K562 (cell line): Measurements from ENCODE around the gene LEMD3. TPM values are rescaled to one million over a fixed set of nuclear protein-coding genes. Genes with fewer than 3 reads are reported as not detected.

ENCODE experiments used
- ATAC-seq: fragments of 200-7000 bp; cut with Tn5 transposase; 3 replicates; pipeline ENCODE4 v1.9.1; 2020; ENCODE audit warnings: moderate library complexity
- BruUV-seq: library from RNA; stranded (reverse); fragments of 400-500 nt; replicated peaks from 2 replicates; lab custom pipeline; 2021; lab: Mats Ljungman, UMichigan
- CTCF ChIA-PET: fragments of 300-600 bp; formaldehyde crosslinking; extraction: SDS; loops from one replicate; lab custom pipeline; 2021; ENCODE audit warnings: low intra/inter-chr PET ratio; lab: Yijun Ruan, JAX
- POLR2A ChIA-PET: fragments of 300-600, 350-650 bp; sonication (Branson Sonifier 250); formaldehyde crosslinking; extraction: SDS; loops from one replicate; lab custom pipeline; 2021; ENCODE audit warnings: antibody characterized with exemption, inconsistent platforms; lab: Yijun Ruan, JAX
- DNase-seq, 4 experiments: peaks; one replicate each; pipeline versions ENCODE4 v3.0.0 to v3.0.0-alpha.2; 2011 to 2018; ENCODE audit warnings: low spot score in 3 of 4, mixed read lengths in 3 of 4; ENCODE audit errors: extremely low read depth in 1 of 4
- FAIRE-seq: peaks from 2 replicates; lab custom pipeline; 2011; peaks lifted over from hg19 to GRCh38; lab: Jason Lieb, UNC
- H2AFZ ChIP-seq: 2 replicates; pipeline ENCODE4 v1.6.0; 2011; ENCODE audit warnings: low read depth, low read length, control low read depth, inconsistent platforms
- H3K27ac ChIP-seq: fragments of 200-600 bp; 3 replicates; pipeline ENCODE4 v1.8.0; 2011; ENCODE audit warnings: low read depth, mild to moderate bottlenecking, control low read depth, inconsistent platforms, low read length, moderate library complexity, mixed read lengths; ENCODE audit errors: extremely low read depth
- H3K27me3 ChIP-seq, 2 experiments: fragments of 300-600 bp in 1 of 2; 2 replicates in 1 of 2; 3 replicates in 1 of 2; pipeline versions ENCODE4 v1.6.0 to v1.8.0; 2011; ENCODE audit warnings: inconsistent platforms in 2 of 2, low read length in 2 of 2, mild to moderate bottlenecking in 1 of 2, mixed read lengths in 1 of 2, moderate library complexity in 1 of 2; ENCODE audit not compliant: control insufficient read depth in 2 of 2, insufficient read depth in 2 of 2
- H3K36me3 ChIP-seq: fragments of 300-600 bp; 3 replicates; pipeline ENCODE4 v1.8.0; 2011; ENCODE audit warnings: mild to moderate bottlenecking, low read length, inconsistent platforms; ENCODE audit not compliant: control insufficient read depth, insufficient read depth
- H3K4me1 ChIP-seq, 2 experiments: fragments of 200-600 bp in 1 of 2; replicated peaks in 1 of 2; 2 replicates in 1 of 2; 3 replicates in 1 of 2; pipeline versions ENCODE4 v1.5.1 to v1.8.0; 2011; ENCODE audit warnings: inconsistent platforms in 2 of 2, low read length in 2 of 2, mild to moderate bottlenecking in 1 of 2, mixed read lengths in 1 of 2, moderate library complexity in 1 of 2; ENCODE audit not compliant: control insufficient read depth in 2 of 2, insufficient read depth in 2 of 2
- H3K4me2 ChIP-seq: 2 replicates; pipeline ENCODE4 v1.6.1; 2011; ENCODE audit warnings: low read length, control low read depth, inconsistent platforms, mixed read lengths; ENCODE audit not compliant: insufficient read depth
- H3K4me3 ChIP-seq: fragments of 200-600 bp; sonication (generic), shearing (Covaris generic); 2 replicates; pipeline ENCODE4 v1.5.1; 2016; ENCODE audit warnings: control low read depth, inconsistent platforms
- H3K79me2 ChIP-seq: fragments of 200-600 bp; 3 replicates; pipeline ENCODE4 v1.8.0; 2011; ENCODE audit warnings: low read length, inconsistent platforms; ENCODE audit not compliant: control insufficient read depth, insufficient read depth
- H3K9ac ChIP-seq, 2 experiments: 2 replicates each; pipeline versions ENCODE4 v1.6.0 to v1.6.1; 2011; ENCODE audit warnings: low read depth in 2 of 2, low read length in 2 of 2, control low read depth in 1 of 2, inconsistent platforms in 1 of 2, mild to moderate bottlenecking in 1 of 2, mixed read lengths in 1 of 2; ENCODE audit not compliant: insufficient read depth in 1 of 2
- H3K9me1 ChIP-seq: one replicate; pipeline ENCODE4 v1.6.0; 2011; ENCODE audit warnings: inconsistent platforms, mild to moderate bottlenecking, low read length, moderate library complexity; ENCODE audit not compliant: control insufficient read depth, insufficient read depth
- H3K9me3 ChIP-seq: replicated peaks from 2 replicates; pipeline ENCODE4 v1.5.1; 2011; ENCODE audit warnings: low read depth, low read length, inconsistent platforms; ENCODE audit not compliant: control insufficient read depth, insufficient read depth
- H4K20me1 ChIP-seq: replicated peaks from 2 replicates; pipeline ENCODE4 v1.6.1; 2011; ENCODE audit warnings: low read length, inconsistent platforms, mixed read lengths; ENCODE audit not compliant: control insufficient read depth, insufficient read depth
- C11orf30 ChIP-seq: fragments of 450-650 bp; IDR thresholded peaks from 2 replicates; pipeline ENCODE4 v1.6.1; 2016; ENCODE audit warnings: low read depth, mild to moderate bottlenecking
- HEY1 ChIP-seq: fragments of 250-450 bp; sonication (Bioruptor Pico); IDR thresholded peaks from 2 replicates; pipeline ENCODE4 v1.5.0; 2020; ENCODE audit warnings: mild to moderate bottlenecking, moderate library complexity, borderline replicate concordance
- HIVEP1 ChIP-seq: fragments of 250-450 bp; sonication (Bioruptor Pico); IDR thresholded peaks from 2 replicates; pipeline ENCODE4 v1.4.0; 2020; ENCODE audit warnings: mild to moderate bottlenecking
- NONO ChIP-seq, 2 experiments: fragments of 200-400 bp in 1 of 2; fragments of 450-650 bp in 1 of 2; formaldehyde crosslinking in 1 of 2; IDR thresholded peaks; 2 replicates each; pipeline ENCODE4 v1.6.1; 2017; ENCODE audit warnings: low read depth in 2 of 2, mild to moderate bottlenecking in 2 of 2, moderate library complexity in 2 of 2, low read length in 1 of 2
- TAF7 ChIP-seq: fragments of 450-650 bp; IDR thresholded peaks from 2 replicates; pipeline ENCODE4 v1.6.1; 2016; ENCODE audit warnings: missing genetic modification characterization, missing compliant biosample characterization
- ZNF785 ChIP-seq: fragments of 250-450 bp; sonication (Bioruptor Pico); IDR thresholded peaks from 2 replicates; pipeline ENCODE4 v1.4.0; 2020; ENCODE audit warnings: mild to moderate bottlenecking
- WGBS: fragments of 100-300 bp; shearing (Covaris generic); methylation state at CpG from one replicate; pipeline ENCODE4 v1.1.6; 2016; ENCODE audit warnings: low coverage, mixed read lengths; ENCODE audit not compliant: insufficient coverage; ENCODE audit errors: missing lambda C conversion rate; 5-methylcytosine and 5-hydroxymethylcytosine counted together
- in situ Hi-C: fragments of 300-500 bp; cut with MboI; formaldehyde crosslinking; loops from 4 replicates; pipeline ENCODE4 v1.15.0; 2018; ENCODE audit warnings: inconsistent platforms, mixed read lengths
- intact Hi-C: fragments of 100-400 bp; cut with micrococcal nuclease; formaldehyde crosslinking; loops from 2 replicates; pipeline ENCODE4 v1.14.2; 2022
- polyA plus RNA-seq, 8 experiments: library from polyadenylated mRNA; depleted of rRNA in 4 of 8; stranded (reverse) in 5 of 8; unstranded in 3 of 8; fragments of >200 nt; fragmentation: Nextera tagmentation in 2 of 8; fragmentation: Illumina TruSeq in 1 of 8; extraction: Ambion mirVana in 2 of 8; extraction: Trizol in 1 of 8; gene quantifications; 2 replicates each; pipeline versions ENCODE4 v1.2.1 to v1.2.3, GENCODE V29; 2011 to 2014; ENCODE audit warnings: inconsistent platforms in 1 of 8, missing spikeins in 1 of 8
- total RNA-seq, 7 experiments: library from RNA; depleted of rRNA in 6 of 7; stranded (reverse); fragments of >200 nt in 6 of 7; fragmentation: Illumina TruSeq in 2 of 7; extraction: Trizol in 2 of 7; gene quantifications; 2 replicates each; pipeline versions ENCODE4 v1.2.1 to v1.2.3, GENCODE V29; 2011 to 2021; ENCODE audit warnings: low replicate concordance in 1 of 7
- TF ChIP-seq, protein P1 (sequence below), 3 experiments: IDR thresholded peaks in 2 of 3; conservative IDR thresholded peaks in 1 of 3; 2 replicates each; pipeline ENCODE4 v1.5.1; 2011 to 2012; ENCODE audit warnings: low read length in 3 of 3, mild to moderate bottlenecking in 3 of 3, control low read depth in 2 of 3, improper control_type of control experiment in 1 of 3, inconsistent platforms in 1 of 3, low read depth in 1 of 3, mixed read lengths in 1 of 3, moderate library complexity in 1 of 3; ENCODE audit not compliant: insufficient read depth in 2 of 3
- TF ChIP-seq, protein P2 (sequence below): sonication (generic); formaldehyde crosslinking; IDR thresholded peaks from 2 replicates; pipeline ENCODE4 v1.8.1; 2023; ENCODE audit warnings: missing genetic modification reagents, mild to moderate bottlenecking, borderline replicate concordance

Gene LEMD3
- total and polyA plus RNA-seq, 9 of the 15 experiments (the other 6 are each of a cell fraction or from before 2014, with no cell fraction given), result 6.8 to 37.4 (median 17.2) TPM

DNA sequence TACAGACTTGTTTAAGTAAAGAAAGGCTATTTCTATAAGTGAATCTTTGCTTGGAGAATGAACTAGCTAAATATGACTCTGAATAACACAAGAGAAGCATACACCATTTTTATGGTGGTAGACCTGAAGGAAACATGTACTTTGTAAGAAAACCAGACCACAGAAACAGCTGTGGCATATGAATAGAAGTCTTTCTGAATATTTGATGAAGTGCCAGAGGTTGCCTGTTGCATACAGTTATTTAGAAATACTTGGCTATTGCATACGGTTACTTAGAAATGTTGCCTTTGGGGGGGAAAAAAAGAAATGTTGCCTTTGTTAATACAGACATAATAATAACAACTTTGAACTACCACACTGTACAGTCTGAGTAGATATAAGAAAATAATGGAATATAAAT is 16.8 kb upstream of the LEMD3 start:
- ATAC-seq (no peak), DNase-seq (no peak), FAIRE-seq (no peak)
- WGBS, result 0% methylated on average over 1 of the region's 1 CpG
- intact Hi-C loops (no loop called here), in situ Hi-C loops (no loop called here)
- Histone ChIP-seq H3K27ac (no peak overlapping the region), H3K27me3 (peaks cover 2 to 5% of the 10 kb centered on the region in 2 experiments; a peak in 3 of 5 replicates), H3K9ac (no peak overlapping the region), H3K9me1 (no peaks in the 10 kb centered on the region), H3K79me2 (no peaks in the 10 kb centered on the region), H3K36me3 (no peaks in the 10 kb centered on the region), H3K4me1 (peaks cover 0 to 4% of the 10 kb centered on the region in 2 experiments; a peak in 3 of 5 replicates)
- no TSS peak for BruUV-seq
- CTCF ChIA-PET, result no interaction called here
- TF ChIP-seq HEY1 (CRISPR knock-in tag), result no peak
- TF ChIP-seq NONO (IDR thresholded peaks at IDR 0.05; ENCODE audit: low read depth in 2 of 2, low read length in 1 of 2), result no peak
- TF ChIP-seq TAF7 (tag), result no peak
- no peak for TF ChIP-seq ZNF785 (CRISPR knock-in tag)
- no peak for TF ChIP-seq HIVEP1
- TF ChIP-seq, protein P1, sequence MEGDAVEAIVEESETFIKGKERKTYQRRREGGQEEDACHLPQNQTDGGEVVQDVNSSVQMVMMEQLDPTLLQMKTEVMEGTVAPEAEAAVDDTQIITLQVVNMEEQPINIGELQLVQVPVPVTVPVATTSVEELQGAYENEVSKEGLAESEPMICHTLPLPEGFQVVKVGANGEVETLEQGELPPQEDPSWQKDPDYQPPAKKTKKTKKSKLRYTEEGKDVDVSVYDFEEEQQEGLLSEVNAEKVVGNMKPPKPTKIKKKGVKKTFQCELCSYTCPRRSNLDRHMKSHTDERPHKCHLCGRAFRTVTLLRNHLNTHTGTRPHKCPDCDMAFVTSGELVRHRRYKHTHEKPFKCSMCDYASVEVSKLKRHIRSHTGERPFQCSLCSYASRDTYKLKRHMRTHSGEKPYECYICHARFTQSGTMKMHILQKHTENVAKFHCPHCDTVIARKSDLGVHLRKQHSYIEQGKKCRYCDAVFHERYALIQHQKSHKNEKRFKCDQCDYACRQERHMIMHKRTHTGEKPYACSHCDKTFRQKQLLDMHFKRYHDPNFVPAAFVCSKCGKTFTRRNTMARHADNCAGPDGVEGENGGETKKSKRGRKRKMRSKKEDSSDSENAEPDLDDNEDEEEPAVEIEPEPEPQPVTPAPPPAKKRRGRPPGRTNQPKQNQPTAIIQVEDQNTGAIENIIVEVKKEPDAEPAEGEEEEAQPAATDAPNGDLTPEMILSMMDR (IDR thresholded peaks at IDR 0.05 in 2 of 3, conservative IDR thresholded peaks at IDR 0.05 in 1 of 3; ENCODE audit: insufficient read depth in 2 of 3, low read depth in 1 of 3, low read length in 3 of 3), result no peak
- TF ChIP-seq C11orf30, result no peak
- TF ChIP-seq, protein P2, sequence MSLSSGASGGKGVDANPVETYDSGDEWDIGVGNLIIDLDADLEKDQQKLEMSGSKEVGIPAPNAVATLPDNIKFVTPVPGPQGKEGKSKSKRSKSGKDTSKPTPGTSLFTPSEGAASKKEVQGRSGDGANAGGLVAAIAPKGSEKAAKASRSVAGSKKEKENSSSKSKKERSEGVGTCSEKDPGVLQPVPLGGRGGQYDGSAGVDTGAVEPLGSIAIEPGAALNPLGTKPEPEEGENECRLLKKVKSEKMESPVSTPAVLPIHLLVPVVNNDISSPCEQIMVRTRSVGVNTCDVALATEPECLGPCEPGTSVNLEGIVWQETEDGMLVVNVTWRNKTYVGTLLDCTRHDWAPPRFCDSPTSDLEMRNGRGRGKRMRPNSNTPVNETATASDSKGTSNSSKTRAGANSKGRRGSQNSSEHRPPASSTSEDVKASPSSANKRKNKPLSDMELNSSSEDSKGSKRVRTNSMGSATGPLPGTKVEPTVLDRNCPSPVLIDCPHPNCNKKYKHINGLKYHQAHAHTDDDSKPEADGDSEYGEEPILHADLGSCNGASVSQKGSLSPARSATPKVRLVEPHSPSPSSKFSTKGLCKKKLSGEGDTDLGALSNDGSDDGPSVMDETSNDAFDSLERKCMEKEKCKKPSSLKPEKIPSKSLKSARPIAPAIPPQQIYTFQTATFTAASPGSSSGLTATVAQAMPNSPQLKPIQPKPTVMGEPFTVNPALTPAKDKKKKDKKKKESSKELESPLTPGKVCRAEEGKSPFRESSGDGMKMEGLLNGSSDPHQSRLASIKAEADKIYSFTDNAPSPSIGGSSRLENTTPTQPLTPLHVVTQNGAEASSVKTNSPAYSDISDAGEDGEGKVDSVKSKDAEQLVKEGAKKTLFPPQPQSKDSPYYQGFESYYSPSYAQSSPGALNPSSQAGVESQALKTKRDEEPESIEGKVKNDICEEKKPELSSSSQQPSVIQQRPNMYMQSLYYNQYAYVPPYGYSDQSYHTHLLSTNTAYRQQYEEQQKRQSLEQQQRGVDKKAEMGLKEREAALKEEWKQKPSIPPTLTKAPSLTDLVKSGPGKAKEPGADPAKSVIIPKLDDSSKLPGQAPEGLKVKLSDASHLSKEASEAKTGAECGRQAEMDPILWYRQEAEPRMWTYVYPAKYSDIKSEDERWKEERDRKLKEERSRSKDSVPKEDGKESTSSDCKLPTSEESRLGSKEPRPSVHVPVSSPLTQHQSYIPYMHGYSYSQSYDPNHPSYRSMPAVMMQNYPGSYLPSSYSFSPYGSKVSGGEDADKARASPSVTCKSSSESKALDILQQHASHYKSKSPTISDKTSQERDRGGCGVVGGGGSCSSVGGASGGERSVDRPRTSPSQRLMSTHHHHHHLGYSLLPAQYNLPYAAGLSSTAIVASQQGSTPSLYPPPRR (CRISPR knock-in tag), result no peak
- TF ChIP-seq, all 486 proteins: peak for 0
- Histone ChIP-seq H4K20me1 (no peaks in the 10 kb centered on the region), H3K9me3 (no peaks in the 10 kb centered on the region), H3K4me2 (no peak overlapping the region), H2AFZ (no peak overlapping the region), H3K4me3 (no peak overlapping the region)
- POLR2A ChIA-PET, result interaction anchor here (1.1 kb wide), 1 partner anchor 10 kb away, joined by 4 read pairs; no protein-coding TSS in a partner anchor
